ENCODE measurements around the gene MBNL2.

DNA sequence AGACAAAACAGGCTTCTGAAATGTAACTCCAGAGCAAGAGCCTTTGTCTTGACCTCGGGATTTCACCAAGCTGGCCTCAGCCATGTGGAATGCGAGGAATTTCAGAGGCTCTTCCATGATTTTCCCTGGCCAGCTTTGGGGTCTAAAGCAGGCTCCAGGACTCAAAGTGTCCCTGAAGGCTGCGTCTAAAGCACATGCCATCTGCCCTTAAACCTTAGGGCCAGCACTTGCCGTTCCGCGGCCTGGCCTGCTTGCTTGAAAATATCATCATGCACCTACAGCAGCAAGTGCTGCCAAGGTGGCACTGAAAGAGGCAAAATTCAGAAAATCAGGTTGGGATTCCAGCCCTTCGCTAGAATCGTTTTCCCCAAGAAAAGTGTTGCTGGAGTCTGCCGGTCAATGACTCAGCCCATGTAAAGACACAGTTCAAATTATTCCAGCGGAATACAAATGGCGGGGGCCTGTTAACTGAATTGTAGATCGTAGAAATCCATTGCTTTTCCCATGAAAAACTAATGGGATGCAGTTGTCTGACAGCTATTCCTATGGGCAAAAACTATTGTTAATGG lies 106.2 kb downstream of the MBNL2 start:
- no peak for TF ChIP-seq POLR2A (IDR thresholded peaks at IDR 0.05; ENCODE audit: low read depth, low read length)
- no peak for TF ChIP-seq POLR2AphosphoS5 (IDR thresholded peaks at IDR 0.05; ENCODE audit: low read depth, low read length)
